ENCODE results near the gene GTF2IRD1.

Gene GTF2IRD1

DNA sequence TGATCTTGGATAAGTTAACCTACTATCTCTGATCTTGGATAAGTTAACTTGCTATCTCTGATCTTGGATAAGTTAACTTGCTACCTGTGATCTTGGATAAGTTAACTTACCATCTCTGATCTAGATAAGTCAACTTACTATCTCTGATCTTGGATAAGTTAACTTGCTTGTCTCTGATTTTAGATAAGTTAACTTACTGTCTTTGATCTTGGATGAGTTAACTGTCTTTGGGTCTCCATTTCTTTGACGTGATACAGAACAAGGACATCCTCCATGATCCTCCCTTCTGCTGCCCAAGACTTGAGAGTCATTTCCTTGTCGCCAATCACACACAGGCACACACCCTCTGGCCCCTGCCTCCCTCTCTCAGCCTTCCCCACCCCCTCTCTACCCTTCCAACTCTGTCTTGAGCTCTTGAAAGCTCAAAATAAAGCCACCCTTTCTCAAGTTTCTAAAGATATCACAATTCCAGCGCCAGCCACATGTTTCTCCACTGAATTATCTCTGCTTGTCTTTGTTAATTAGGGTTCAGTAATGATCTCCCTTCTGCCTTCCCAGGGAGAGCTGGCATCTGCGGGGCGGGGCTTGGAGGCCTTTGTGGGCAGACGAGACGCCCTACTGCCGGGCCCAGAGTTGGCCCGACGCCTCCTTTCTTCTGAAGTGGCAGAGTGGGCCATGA, 118.7 kb downstream of the GTF2IRD1 start:
- Histone ChIP-seq H3K4me1 (ENCODE audit: insufficient read depth, low read length, severe bottlenecking) (no peaks in the 10 kb centered on the region), H2AFZ (ENCODE audit: low read length) (no peak overlapping the region), H3K4me3 (ENCODE audit: low read depth, low read length, poor library complexity, severe bottlenecking) (no peak overlapping the region), H4K20me1 (ENCODE audit: insufficient read depth, low read length) (no peaks in the 10 kb centered on the region), H3K27me3 (ENCODE audit: insufficient read depth, low read length) (peaks cover 30% of the 10 kb centered on the region; the same call in 1 of the 2 replicates), H3K36me3 (ENCODE audit: insufficient read depth, low read length) (no peaks in the 10 kb centered on the region), H3K9ac (ENCODE audit: low read length) (no peak overlapping the region), H3K9me3 (ENCODE audit: low read length) (no peaks in the 10 kb centered on the region), H3K9me2 (ENCODE audit: low read depth, low read length) (no peaks in the 10 kb centered on the region), H3K27ac (ENCODE audit: low read depth, low read length, poor library complexity, severe bottlenecking) (no peak overlapping the region), H3K4me2 (ENCODE audit: low read length) (no peak overlapping the region), H3F3A (ENCODE audit: insufficient read depth, low read length) (no peaks in the 10 kb centered on the region), H3K79me2 (ENCODE audit: insufficient read depth, low read length) (no peaks in the 10 kb centered on the region)
- TF ChIP-seq, protein P1, sequence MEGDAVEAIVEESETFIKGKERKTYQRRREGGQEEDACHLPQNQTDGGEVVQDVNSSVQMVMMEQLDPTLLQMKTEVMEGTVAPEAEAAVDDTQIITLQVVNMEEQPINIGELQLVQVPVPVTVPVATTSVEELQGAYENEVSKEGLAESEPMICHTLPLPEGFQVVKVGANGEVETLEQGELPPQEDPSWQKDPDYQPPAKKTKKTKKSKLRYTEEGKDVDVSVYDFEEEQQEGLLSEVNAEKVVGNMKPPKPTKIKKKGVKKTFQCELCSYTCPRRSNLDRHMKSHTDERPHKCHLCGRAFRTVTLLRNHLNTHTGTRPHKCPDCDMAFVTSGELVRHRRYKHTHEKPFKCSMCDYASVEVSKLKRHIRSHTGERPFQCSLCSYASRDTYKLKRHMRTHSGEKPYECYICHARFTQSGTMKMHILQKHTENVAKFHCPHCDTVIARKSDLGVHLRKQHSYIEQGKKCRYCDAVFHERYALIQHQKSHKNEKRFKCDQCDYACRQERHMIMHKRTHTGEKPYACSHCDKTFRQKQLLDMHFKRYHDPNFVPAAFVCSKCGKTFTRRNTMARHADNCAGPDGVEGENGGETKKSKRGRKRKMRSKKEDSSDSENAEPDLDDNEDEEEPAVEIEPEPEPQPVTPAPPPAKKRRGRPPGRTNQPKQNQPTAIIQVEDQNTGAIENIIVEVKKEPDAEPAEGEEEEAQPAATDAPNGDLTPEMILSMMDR (IDR thresholded peaks at IDR 0.05; ENCODE audit: low read length): no peak
- no peak for TF ChIP-seq EZH2 (IDR thresholded peaks at IDR 0.05; ENCODE audit: borderline replicate concordance, low read length)

DNA sequence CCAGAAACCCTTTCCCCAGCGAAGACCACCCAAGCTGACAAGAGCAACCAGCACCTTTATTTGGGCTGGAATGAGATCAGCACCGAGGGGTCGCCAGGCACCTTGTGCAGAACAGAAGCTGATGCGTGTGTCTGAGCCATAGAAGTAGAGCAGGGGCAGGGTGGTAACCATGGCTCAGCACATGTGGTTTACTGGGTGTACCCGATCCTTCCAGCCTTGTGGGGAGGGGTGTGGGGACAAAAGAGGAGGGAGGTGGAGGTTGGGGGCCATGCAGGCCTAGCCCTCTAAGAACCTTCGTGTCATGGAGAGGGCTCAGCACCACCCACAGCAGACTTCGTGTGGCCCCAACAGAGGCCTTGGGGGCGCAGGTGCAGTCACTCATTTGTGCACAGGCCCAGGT, 119.8 kb downstream of the GTF2IRD1 start:
- Histone ChIP-seq H3K9me3 (ENCODE audit: low read length) (no peaks in the 10 kb centered on the region), H3K4me1 (ENCODE audit: insufficient read depth, low read length, severe bottlenecking) (no peaks in the 10 kb centered on the region), H3K4me3 (ENCODE audit: low read depth, low read length, poor library complexity, severe bottlenecking) (no peak overlapping the region), H3K9me2 (ENCODE audit: low read depth, low read length) (no peaks in the 10 kb centered on the region), H3K27me3 (ENCODE audit: insufficient read depth, low read length) (peaks cover 35% of the 10 kb centered on the region; the same call in 1 of the 2 replicates), H2AFZ (ENCODE audit: low read length) (no peak overlapping the region), H3K79me2 (ENCODE audit: insufficient read depth, low read length) (no peaks in the 10 kb centered on the region), H3K4me2 (ENCODE audit: low read length) (no peak overlapping the region), H3K27ac (ENCODE audit: low read depth, low read length, poor library complexity, severe bottlenecking) (no peak overlapping the region), H3K36me3 (ENCODE audit: insufficient read depth, low read length) (no peaks in the 10 kb centered on the region), H3K9ac (ENCODE audit: low read length) (no peak overlapping the region), H3F3A (ENCODE audit: insufficient read depth, low read length) (no peaks in the 10 kb centered on the region), H4K20me1 (ENCODE audit: insufficient read depth, low read length) (no peaks in the 10 kb centered on the region)
- TF ChIP-seq, protein P1 (IDR thresholded peaks at IDR 0.05; ENCODE audit: low read length): no peak
- no peak for TF ChIP-seq EZH2 (IDR thresholded peaks at IDR 0.05; ENCODE audit: borderline replicate concordance, low read length)

DNA sequence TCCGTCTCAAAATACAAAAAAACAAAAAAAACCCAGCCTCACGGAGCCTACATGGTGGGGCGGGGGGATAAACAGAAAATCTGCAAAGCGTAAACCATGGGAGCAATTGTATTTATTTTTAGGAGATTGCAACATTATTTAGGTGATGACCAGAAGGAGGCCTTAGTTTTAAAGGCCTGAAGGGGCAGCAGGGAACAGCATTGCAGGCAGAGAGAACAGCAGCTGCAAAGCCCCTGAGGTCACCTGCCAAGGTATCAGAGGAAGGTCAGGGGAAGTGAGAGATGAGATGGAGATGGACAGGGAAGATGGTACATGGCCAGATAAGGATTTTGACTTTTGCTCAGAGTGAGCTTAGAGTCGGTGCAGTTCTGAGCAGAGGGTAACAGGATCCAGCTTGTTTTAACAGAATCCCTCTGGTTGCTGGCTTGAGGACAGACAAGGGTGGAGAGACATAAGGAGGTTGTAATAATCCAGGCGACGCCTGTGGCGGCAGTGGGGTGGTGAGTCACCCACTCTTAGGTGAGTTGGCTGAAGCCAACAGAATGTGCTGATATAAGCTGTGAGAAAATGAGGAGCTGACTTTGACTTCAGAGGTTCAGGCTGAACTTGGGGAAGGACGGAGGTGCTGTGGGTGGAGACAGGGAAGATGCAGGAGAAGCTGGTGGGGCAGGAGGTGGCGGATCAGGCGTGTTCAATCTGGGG, 121.5 kb downstream of the GTF2IRD1 start:
- H3K4me2 ChIP-seq (ENCODE audit: low read length): no peak overlapping the region
- no peak overlapping the region for H3K27ac ChIP-seq (ENCODE audit: low read depth, low read length, poor library complexity, severe bottlenecking)
- H3K9me3 ChIP-seq (ENCODE audit: low read length): no peaks in the 10 kb centered on the region
- H4K20me1 ChIP-seq (ENCODE audit: insufficient read depth, low read length): no peaks in the 10 kb centered on the region
- peaks cover 24% of the 10 kb centered on the region; the same call in 1 of the 2 replicates for H3K27me3 ChIP-seq (ENCODE audit: insufficient read depth, low read length)
- H3K4me1 ChIP-seq (ENCODE audit: insufficient read depth, low read length, severe bottlenecking): no peaks in the 10 kb centered on the region
- H3F3A ChIP-seq (ENCODE audit: insufficient read depth, low read length): no peaks in the 10 kb centered on the region
- H3K9ac ChIP-seq (ENCODE audit: low read length): no peak overlapping the region
- H3K4me3 ChIP-seq (ENCODE audit: low read depth, low read length, poor library complexity, severe bottlenecking): no peak overlapping the region
- H3K79me2 ChIP-seq (ENCODE audit: insufficient read depth, low read length): no peaks in the 10 kb centered on the region
- H3K36me3 ChIP-seq (ENCODE audit: insufficient read depth, low read length): no peaks in the 10 kb centered on the region
- TF ChIP-seq, protein P1 (IDR thresholded peaks at IDR 0.05; ENCODE audit: low read length): no peak
- TF ChIP-seq EZH2 (IDR thresholded peaks at IDR 0.05; ENCODE audit: borderline replicate concordance, low read length): no peak
- no peaks in the 10 kb centered on the region for H3K9me2 ChIP-seq (ENCODE audit: low read depth, low read length)
- H2AFZ ChIP-seq (ENCODE audit: low read length): no peak overlapping the region
